ENCODE results near the gene ZNF488.

DNA sequence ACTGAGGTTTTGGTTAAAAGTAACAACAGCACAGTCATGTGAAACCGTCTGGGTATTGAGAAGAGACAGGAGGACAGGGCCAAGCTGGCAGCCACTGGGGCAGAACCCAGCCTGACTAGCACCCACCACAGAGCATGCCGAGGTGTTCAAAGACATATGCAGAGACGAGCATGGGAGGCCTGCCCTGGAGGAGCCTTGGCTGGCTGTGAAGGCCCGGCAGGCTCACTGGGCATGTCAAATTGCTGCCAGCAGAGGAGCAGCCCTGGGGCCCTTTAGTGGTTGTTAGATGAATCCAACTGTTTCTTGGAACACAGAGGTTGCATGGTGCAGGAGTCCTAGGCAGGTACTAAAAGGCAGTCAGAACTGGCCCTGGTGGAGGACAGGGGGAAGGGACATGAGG lies 66.8 kb downstream of the ZNF488 start:
- TF ChIP-seq, protein P1, sequence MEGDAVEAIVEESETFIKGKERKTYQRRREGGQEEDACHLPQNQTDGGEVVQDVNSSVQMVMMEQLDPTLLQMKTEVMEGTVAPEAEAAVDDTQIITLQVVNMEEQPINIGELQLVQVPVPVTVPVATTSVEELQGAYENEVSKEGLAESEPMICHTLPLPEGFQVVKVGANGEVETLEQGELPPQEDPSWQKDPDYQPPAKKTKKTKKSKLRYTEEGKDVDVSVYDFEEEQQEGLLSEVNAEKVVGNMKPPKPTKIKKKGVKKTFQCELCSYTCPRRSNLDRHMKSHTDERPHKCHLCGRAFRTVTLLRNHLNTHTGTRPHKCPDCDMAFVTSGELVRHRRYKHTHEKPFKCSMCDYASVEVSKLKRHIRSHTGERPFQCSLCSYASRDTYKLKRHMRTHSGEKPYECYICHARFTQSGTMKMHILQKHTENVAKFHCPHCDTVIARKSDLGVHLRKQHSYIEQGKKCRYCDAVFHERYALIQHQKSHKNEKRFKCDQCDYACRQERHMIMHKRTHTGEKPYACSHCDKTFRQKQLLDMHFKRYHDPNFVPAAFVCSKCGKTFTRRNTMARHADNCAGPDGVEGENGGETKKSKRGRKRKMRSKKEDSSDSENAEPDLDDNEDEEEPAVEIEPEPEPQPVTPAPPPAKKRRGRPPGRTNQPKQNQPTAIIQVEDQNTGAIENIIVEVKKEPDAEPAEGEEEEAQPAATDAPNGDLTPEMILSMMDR (IDR thresholded peaks at IDR 0.05): no peak
- no peak for TF ChIP-seq POLR2A (IDR thresholded peaks at IDR 0.05)

Measured in Peyer's patch (tissue), 4 donors.